NT2/D1 (cell line): ENCODE data around the gene CGN.

Experiments
- DNase-seq: peaks from one replicate; pipeline ENCODE4 v3.0.0-alpha.2; 2011; ENCODE audit warnings: low read depth, low spot score
- H3K27me3 ChIP-seq: 2 replicates; pipeline ENCODE4 v1.6.0; 2011; ENCODE audit warnings: mild to moderate bottlenecking; ENCODE audit not compliant: insufficient read length, insufficient read depth
- H3K36me3 ChIP-seq: 2 replicates; pipeline ENCODE4 v1.6.1; 2011; ENCODE audit warnings: mild to moderate bottlenecking, low read length, mixed read lengths; ENCODE audit not compliant: insufficient read depth, insufficient read length
- H3K4me1 ChIP-seq: 2 replicates; pipeline ENCODE4 v1.5.1; 2011; ENCODE audit not compliant: insufficient read depth, insufficient read length
- H3K4me3 ChIP-seq: 2 replicates; pipeline ENCODE4 v1.5.1; 2011; ENCODE audit warnings: low read depth; ENCODE audit not compliant: insufficient read length
- H3K9ac ChIP-seq: 2 replicates; pipeline ENCODE4 v1.6.0; 2011; ENCODE audit warnings: low read depth; ENCODE audit not compliant: insufficient read length
- H3K9me3 ChIP-seq: 2 replicates; pipeline ENCODE4 v1.5.1; 2011; ENCODE audit warnings: mild to moderate bottlenecking, low read length; ENCODE audit not compliant: insufficient read depth
- SUZ12 ChIP-seq: IDR thresholded peaks from 2 replicates; pipeline ENCODE4 v1.6.1; 2011; ENCODE audit not compliant: insufficient read length, insufficient read depth; ENCODE audit errors: extremely low read depth
- YY1 ChIP-seq: IDR thresholded peaks from 2 replicates; pipeline ENCODE4 v1.6.1; 2011; ENCODE audit not compliant: insufficient read length, insufficient read depth
- ZNF274 ChIP-seq: IDR thresholded peaks from 2 replicates; pipeline ENCODE4 v1.6.1; 2011; ENCODE audit warnings: mild to moderate bottlenecking, low read depth, low read length

The CGN gene

DNA sequence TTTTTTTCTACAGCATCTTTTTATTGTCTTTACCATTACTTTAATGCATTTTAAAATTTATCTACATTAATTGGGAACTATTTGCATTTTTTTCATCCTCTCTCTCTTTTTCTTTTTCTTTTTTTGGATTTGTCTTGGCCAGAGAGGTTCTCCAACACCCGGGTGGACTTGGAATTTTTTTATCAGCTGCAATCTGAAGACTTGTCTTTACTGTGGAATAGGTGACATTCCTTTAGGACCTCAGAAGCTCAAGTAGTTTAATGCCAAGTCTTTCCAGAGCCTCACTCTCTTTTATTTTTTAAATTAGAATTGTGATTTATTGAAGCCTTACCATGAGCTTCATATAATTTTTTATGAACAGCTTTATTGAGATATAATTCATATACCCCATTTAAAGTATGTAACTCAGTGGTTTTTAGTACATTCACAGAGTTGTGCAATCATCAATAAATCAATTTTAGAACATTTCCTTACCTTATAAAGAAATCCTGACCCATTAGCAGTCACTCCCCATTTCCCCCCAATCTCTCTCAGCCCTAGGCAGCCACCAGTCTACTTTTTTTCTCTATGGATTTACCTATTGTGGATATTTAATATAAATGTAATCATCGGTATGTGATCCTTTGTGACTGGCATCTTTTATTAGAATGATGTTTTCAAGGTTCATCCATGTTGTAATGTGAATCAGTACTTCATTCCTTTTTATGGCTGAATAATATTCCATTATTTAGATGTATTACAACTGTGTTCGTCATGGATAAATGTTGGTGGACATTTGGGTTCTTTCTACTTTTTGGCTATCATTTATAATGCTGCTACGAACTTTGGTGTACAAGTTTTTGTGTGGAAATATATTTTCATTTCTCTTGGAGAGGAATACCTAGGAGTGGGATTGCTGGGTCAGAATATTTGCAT is 35.1 kb downstream of the CGN start:
- Histone ChIP-seq H3K9ac (no peak overlapping the region), H3K4me3 (no peak overlapping the region), H3K36me3 (peaks cover 36% of the 10 kb centered on the region), H3K9me3 (no peaks in the 10 kb centered on the region), H3K27me3 (peaks cover 6% of the 10 kb centered on the region), H3K4me1 (peaks cover 16% of the 10 kb centered on the region)
- TF ChIP-seq ZNF274 (no peak), YY1 (no peak), SUZ12 (no peak)
- no peak for DNase-seq

DNA sequence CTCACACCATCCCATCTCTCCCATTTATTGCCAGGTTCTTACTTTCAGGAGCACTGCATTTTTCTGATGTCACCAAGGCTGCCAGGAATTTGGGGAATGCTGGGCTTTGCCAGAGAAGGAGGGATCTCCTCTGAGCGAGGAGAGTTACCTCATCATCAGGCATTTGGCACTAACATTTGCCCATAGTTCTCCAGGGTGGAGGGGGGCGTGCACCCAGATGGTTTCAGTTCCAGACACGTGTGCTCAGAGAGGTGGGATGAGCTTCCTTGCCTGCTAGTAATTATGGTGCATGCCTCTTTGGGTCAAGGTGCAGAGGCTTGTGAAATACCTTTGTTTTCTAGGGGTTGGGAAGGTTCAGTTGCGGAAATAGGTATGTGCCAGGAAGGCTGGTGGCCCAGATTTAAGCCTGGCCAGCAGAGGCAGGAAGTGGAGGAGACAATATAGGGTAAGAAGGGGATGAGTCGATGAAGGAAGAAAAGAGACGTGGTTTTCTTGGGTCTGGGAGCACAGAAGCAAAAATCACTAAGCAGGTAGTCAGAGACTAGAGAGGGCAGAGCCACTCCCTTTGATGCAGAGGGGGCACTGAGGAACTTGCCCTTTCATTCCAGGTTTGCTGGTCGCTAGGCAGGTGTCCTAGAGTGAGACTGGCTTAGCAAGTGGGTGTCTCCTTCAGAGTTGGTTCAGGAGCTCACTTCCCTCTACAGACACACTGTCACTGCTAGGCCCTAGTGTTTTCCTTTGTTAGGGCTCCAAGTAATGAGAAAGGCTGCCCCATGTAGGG is 36.1 kb downstream of the CGN start:
- Histone ChIP-seq H3K4me1 (peaks cover 13% of the 10 kb centered on the region), H3K9me3 (no peaks in the 10 kb centered on the region), H3K9ac (peak overlapping the region; percentile 46), H3K4me3 (no peak overlapping the region), H3K36me3 (peaks cover 33% of the 10 kb centered on the region), H3K27me3 (no peaks in the 10 kb centered on the region)
- TF ChIP-seq SUZ12, result no peak
- TF ChIP-seq YY1, result no peak
- TF ChIP-seq ZNF274, result no peak
- peak; percentile 91 for DNase-seq

DNA sequence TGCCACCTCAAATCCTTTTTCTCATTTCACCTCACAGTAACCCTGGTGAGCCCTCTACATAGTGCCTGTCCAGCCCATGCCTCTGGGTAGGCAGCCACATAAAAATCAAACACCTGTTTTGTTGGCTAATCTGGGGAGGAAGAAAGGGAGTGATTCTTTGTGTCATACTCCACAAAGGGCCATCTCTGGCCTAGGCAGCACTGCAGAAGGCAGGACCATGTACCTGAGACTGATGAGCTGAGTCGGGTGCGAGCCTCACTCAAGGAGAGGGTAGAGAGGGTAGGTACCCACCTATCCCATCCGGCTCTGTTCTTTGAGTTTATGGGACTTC is 36.7 kb downstream of the CGN start:
- H3K36me3 ChIP-seq, result peaks cover 31% of the 10 kb centered on the region
- H3K9ac ChIP-seq, result peak overlapping the region; percentile 46
- H3K9me3 ChIP-seq, result no peaks in the 10 kb centered on the region
- no peak overlapping the region for H3K4me3 ChIP-seq
- no peak for DNase-seq
- H3K4me1 ChIP-seq, result peaks cover 13% of the 10 kb centered on the region
- H3K27me3 ChIP-seq, result no peaks in the 10 kb centered on the region
- no peak for TF ChIP-seq YY1
- TF ChIP-seq SUZ12, result no peak
- no peak for TF ChIP-seq ZNF274

DNA sequence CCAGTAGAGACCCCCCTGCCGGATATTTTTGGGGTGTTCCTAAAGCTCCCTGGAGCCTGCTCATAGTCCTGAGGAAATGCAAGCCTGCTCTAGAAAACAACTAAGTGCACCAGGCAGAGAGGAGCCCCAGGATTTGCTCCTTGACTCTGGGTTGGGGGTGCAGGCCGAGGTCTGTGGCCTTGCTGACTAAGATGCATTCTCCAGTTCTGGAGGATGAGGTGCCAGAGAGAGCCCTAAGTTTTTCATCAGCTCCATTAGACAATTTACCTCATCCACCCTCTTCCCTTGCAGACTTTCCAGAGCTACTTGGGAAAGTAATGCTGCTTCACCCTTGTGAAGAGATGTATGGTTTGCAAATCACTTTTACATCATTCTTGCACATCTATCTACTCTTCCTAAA is 38.0 kb downstream of the CGN start:
- Histone ChIP-seq H3K9me3 (no peaks in the 10 kb centered on the region), H3K4me1 (peaks cover 13% of the 10 kb centered on the region), H3K36me3 (peaks cover 26% of the 10 kb centered on the region), H3K9ac (peak overlapping the region; percentile 7), H3K4me3 (no peak overlapping the region), H3K27me3 (no peaks in the 10 kb centered on the region)
- no peak for DNase-seq
- TF ChIP-seq YY1 (no peak), SUZ12 (no peak), ZNF274 (no peak)

DNA sequence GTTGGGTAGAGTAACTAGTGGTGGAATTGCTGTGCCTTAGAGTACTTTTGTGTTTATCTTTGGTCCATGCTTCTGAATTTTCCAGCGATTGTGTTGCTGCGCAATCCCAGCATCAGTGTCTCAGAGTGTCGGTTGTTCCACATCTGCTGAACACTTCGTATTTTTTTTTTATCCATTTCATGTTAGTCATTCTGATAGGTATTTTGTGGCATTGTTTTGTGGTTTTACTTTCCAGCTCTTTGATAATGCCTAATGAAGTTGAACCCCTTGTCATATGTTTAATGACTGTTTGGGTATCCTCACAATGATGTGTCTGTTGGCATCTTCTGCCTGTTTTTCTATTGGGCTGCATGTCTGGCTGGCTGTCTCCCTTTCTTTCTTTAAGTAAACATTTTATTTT is 42.5 kb downstream of the CGN start:
- Histone ChIP-seq H3K36me3 (peaks cover 20% of the 10 kb centered on the region), H3K4me3 (no peak overlapping the region), H3K9ac (no peak overlapping the region), H3K27me3 (no peaks in the 10 kb centered on the region), H3K9me3 (no peaks in the 10 kb centered on the region), H3K4me1 (peaks cover under 1% of the 10 kb centered on the region)
- no peak for TF ChIP-seq ZNF274
- TF ChIP-seq SUZ12, result no peak
- no peak for TF ChIP-seq YY1
- DNase-seq, result no peak

DNA sequence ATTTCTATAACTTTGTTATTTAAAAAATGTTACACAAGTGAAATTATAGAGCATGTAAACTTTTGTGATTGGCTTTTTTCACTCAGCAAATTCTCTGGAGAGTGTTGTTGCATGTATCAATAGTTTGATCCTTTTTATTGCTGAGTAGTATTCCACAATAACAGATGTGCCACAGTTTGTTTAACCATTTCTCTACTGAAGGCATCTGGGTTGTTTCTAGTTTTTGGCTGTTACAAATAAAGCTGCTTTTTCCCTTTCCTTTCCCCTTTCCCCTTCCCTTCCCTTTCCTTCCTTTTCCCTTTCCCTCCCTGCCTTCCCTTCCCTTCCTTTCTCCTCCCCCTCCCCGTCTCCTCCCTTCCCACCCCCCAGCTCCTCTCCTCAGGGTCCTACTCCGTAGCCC is 44.9 kb downstream of the CGN start:
- TF ChIP-seq ZNF274, result no peak
- no peak for TF ChIP-seq SUZ12
- no peak for TF ChIP-seq YY1
- Histone ChIP-seq H3K9me3 (no peaks in the 10 kb centered on the region), H3K27me3 (no peaks in the 10 kb centered on the region), H3K4me1 (no peaks in the 10 kb centered on the region), H3K36me3 (peaks cover 29% of the 10 kb centered on the region), H3K9ac (no peak overlapping the region), H3K4me3 (no peak overlapping the region)
- no peak for DNase-seq

DNA sequence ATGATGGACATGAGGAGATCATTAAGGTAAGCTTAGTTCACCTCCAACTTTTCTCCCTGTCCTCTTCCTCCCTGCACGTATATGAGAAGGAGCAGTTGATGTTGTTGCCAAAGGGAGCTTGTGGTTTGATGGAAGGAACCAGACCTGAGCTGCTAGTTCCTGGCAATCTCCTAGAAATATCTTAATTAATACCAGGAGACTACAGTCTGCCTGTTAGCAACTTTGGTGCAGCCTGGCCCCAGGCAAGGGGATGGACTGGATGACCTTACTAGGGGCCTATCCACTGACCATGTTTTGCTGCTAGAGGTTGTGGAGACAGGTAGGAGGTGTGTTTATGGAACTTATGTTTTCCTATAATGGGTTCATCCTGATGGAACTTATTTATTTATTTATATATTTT is 51.5 kb downstream of the CGN start:
- H3K9me3 ChIP-seq, result no peaks in the 10 kb centered on the region
- H3K4me1 ChIP-seq, result peaks cover 13% of the 10 kb centered on the region
- no peak overlapping the region for H3K4me3 ChIP-seq
- no peak overlapping the region for H3K9ac ChIP-seq
- H3K36me3 ChIP-seq, result peaks cover 80% of the 10 kb centered on the region
- TF ChIP-seq ZNF274 (no peak), YY1 (no peak), SUZ12 (no peak)
- H3K27me3 ChIP-seq, result no peaks in the 10 kb centered on the region
- DNase-seq, result no peak
